Calu3 (cell line): ENCODE measurements around the gene CD300LD. TPM values are rescaled to one million over a fixed set of nuclear protein-coding genes. Genes with fewer than 3 reads are reported as not detected.

Source experiments
- BruUV-seq: library from RNA; stranded (reverse); fragments of 400-500 nt; replicated peaks from 2 replicates; lab custom pipeline; 2021; lab: Mats Ljungman, UMichigan
- CTCF ChIA-PET: fragments of 300-600 bp; sonication (Branson Sonifier 250); formaldehyde crosslinking; loops from one replicate; lab custom pipeline; 2022; ENCODE audit warnings: antibody characterized with exemption; lab: Charles Lee
- DNase-seq: peaks from one replicate; pipeline ENCODE4 v3.0.0; 2022
- H3K27ac Mint-ChIP-seq: one replicate; pipeline ENCODE4 v1.8.0; 2022; ENCODE audit warnings: mixed read lengths; ENCODE audit not compliant: unreplicated experiment
- H3K27me3 Mint-ChIP-seq: one replicate; pipeline ENCODE4 v1.8.0; 2022; ENCODE audit warnings: mixed read lengths; ENCODE audit not compliant: unreplicated experiment
- H3K36me3 Mint-ChIP-seq: one replicate; pipeline ENCODE4 v1.8.0; 2022; ENCODE audit warnings: mild to moderate bottlenecking, moderate library complexity, mixed read lengths; ENCODE audit not compliant: insufficient read depth, unreplicated experiment
- H3K4me1 Mint-ChIP-seq: one replicate; pipeline ENCODE4 v1.8.0; 2022; ENCODE audit warnings: mild to moderate bottlenecking, low read depth, mixed read lengths; ENCODE audit not compliant: unreplicated experiment
- H3K4me3 Mint-ChIP-seq: one replicate; pipeline ENCODE4 v1.8.0; 2022; ENCODE audit warnings: mild to moderate bottlenecking, low read depth, moderate library complexity, mixed read lengths; ENCODE audit not compliant: unreplicated experiment
- H3K9me3 Mint-ChIP-seq: one replicate; pipeline ENCODE4 v1.8.0; 2022; ENCODE audit warnings: low read depth, mixed read lengths; ENCODE audit not compliant: unreplicated experiment
- intact Hi-C: fragments of 100-400 bp; cut with micrococcal nuclease; formaldehyde crosslinking; loops from one replicate; pipeline ENCODE4 v1.10.0; 2022; ENCODE audit not compliant: unreplicated experiment
- total RNA-seq: library from RNA; stranded (reverse); gene quantifications from 2 replicates; pipeline ENCODE4 v1.2.3, GENCODE V29; 2022
- TF ChIP-seq, protein P1 (sequence below): fragments of 200-600 bp; IDR thresholded peaks from one replicate; pipeline ENCODE4 v1.8.0; 2022; ENCODE audit warnings: antibody characterized with exemption; ENCODE audit not compliant: unreplicated experiment

Gene CD300LD
- total RNA-seq, 1 experiment from 2014 or later: not detected

DNA sequence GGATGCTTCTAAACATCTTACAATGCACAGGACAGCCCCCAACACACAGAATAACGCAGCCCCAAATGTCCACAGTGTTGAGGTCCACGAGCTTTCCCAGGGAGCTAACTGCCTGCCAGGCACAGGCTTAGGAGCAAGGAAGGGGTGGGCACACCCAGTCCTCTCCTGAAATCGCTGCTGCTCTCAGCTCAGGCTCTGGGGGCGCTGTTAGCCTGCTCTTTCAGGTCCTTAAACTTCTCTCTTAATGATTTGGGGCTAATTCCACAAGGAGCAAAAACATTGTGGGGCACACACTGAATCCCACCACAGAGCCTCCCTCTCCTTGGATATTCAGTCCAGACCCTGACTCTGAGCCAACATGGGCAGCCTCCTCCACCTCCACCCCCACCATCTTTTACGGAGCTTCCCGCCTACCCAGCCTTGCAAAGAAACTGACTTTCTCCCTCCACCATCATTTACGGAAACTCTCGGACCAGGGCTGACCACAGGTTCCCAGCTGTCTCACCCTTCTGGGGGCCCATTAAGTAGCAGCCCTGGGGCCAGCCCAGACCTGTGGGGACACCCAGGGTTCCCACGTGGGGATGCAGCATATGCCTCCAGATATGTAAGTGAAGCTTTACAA lies 25.8 kb downstream of the CD300LD start:
- no peak overlapping the region for H3K27ac Mint-ChIP-seq
- intact Hi-C loops: no loop called here
- CTCF ChIA-PET: interaction anchor here (0.6 to 1.2 kb wide), 2 partner anchors 91 to 272 kb away, joined by 4 to 5 read pairs; no protein-coding TSS in a partner anchor
- H3K36me3 Mint-ChIP-seq: peaks cover 5% of the 10 kb centered on the region
- H3K4me1 Mint-ChIP-seq: peaks cover 13% of the 10 kb centered on the region
- no TSS peak for BruUV-seq
- peak; percentile 48 for DNase-seq
- H3K9me3 Mint-ChIP-seq: peaks cover 12% of the 10 kb centered on the region
- TF ChIP-seq, protein P1, sequence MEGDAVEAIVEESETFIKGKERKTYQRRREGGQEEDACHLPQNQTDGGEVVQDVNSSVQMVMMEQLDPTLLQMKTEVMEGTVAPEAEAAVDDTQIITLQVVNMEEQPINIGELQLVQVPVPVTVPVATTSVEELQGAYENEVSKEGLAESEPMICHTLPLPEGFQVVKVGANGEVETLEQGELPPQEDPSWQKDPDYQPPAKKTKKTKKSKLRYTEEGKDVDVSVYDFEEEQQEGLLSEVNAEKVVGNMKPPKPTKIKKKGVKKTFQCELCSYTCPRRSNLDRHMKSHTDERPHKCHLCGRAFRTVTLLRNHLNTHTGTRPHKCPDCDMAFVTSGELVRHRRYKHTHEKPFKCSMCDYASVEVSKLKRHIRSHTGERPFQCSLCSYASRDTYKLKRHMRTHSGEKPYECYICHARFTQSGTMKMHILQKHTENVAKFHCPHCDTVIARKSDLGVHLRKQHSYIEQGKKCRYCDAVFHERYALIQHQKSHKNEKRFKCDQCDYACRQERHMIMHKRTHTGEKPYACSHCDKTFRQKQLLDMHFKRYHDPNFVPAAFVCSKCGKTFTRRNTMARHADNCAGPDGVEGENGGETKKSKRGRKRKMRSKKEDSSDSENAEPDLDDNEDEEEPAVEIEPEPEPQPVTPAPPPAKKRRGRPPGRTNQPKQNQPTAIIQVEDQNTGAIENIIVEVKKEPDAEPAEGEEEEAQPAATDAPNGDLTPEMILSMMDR: peak; percentile 63
- H3K4me3 Mint-ChIP-seq: no peak overlapping the region
- H3K27me3 Mint-ChIP-seq: peaks cover 93% of the 10 kb centered on the region

DNA sequence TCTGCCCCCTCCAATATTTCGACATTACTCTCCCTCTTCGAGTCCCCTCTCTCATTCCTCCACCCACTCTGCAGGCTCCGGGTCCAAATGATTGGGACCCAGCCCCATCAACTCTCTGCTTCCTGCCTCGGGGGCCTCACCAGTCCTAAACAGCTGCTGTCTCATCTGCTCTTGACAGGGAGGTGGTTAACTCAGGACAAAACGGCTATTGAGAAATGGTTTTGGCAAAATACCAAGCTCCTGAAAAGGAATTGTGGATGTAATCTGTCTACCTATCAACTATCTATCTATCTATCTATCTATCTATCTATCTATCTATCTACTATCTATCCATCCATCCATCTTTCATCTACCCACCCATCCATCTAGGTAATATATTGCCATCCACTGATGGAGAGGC lies 27.0 kb downstream of the CD300LD start:
- CTCF ChIA-PET: no interaction called here
- Mint-ChIP-seq H3K27me3 (peaks cover 89% of the 10 kb centered on the region), H3K4me3 (no peak overlapping the region), H3K27ac (no peak overlapping the region), H3K9me3 (peaks cover 12% of the 10 kb centered on the region), H3K4me1 (peaks cover 13% of the 10 kb centered on the region), H3K36me3 (peaks cover 5% of the 10 kb centered on the region)
- no peak for DNase-seq
- TF ChIP-seq, protein P1: no peak
- intact Hi-C loops: no loop called here
- no TSS peak for BruUV-seq

DNA sequence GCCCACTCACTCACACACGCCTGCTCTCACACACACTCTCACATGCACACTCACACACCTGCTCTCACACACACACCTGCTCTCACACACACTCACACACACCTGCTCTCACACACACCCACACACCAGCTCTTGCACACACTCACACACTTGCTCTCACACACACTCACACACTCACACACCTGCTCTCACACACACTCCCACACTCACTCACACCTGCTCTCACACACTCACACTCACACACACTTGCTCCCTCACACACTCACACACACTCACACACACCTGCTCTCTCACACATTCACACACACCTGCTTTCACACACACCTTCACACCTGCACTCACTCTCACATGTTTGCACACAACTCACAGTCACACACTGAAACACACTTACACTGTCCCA lies 28.7 kb downstream of the CD300LD start:
- TF ChIP-seq, protein P1: no peak
- no peak for DNase-seq
- Mint-ChIP-seq H3K4me1 (peaks cover 5% of the 10 kb centered on the region), H3K9me3 (peaks cover 7% of the 10 kb centered on the region), H3K27me3 (peaks cover 87% of the 10 kb centered on the region), H3K36me3 (no peaks in the 10 kb centered on the region), H3K27ac (no peak overlapping the region), H3K4me3 (no peak overlapping the region)
- BruUV-seq: no TSS peak
- intact Hi-C loops: no loop called here
- CTCF ChIA-PET: no interaction called here

DNA sequence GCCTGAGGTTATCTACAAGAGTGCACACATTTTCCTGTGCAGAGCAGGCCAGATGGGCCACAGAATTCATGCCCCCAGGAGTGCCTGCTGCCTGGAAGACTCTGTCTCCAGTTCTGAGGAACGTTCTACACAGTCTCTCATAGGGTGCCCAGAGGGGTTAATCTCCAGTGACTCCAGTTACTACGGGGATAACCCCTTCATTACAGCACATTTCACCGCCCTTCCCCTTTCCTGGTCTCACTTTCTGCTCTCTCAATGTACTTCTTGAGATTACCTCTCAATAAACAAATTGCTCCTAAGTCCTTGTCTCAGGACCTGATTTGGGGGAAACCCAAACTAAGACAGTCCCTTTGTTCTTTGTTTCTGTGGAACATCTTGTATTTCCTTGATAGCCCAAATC lies 30.5 kb downstream of the CD300LD start:
- H3K4me1 Mint-ChIP-seq: no peaks in the 10 kb centered on the region
- H3K4me3 Mint-ChIP-seq: no peak overlapping the region
- intact Hi-C loops: no loop called here
- TF ChIP-seq, protein P1: no peak
- peaks cover 87% of the 10 kb centered on the region for H3K27me3 Mint-ChIP-seq
- BruUV-seq: no TSS peak
- CTCF ChIA-PET: no interaction called here
- no peak for DNase-seq
- peaks cover 5% of the 10 kb centered on the region for H3K9me3 Mint-ChIP-seq
- H3K27ac Mint-ChIP-seq: no peak overlapping the region
- H3K36me3 Mint-ChIP-seq: no peaks in the 10 kb centered on the region
